Activated naive CD8-positive, alpha-beta T cell treated with anti-CD3 and anti-CD28 coated beads, Interleukin-2, amount 50 U/mL, for 24 hours (primary cell): ENCODE measurements around the gene SDK2.
"Not testable (repeated sequence)": the region's sequence is repeated elsewhere in the genome, so short reads cannot be mapped to it uniquely, and the experiment has no call there.

Source experiments
- ATAC-seq: fragments of 150-1000 bp; cut with Tn5 transposase; one replicate; pipeline ENCODE4 v1.10.0; 2021
- DNase-seq: peaks from one replicate; pipeline ENCODE4 v3.0.0; 2021
- H3K27ac Mint-ChIP-seq: one replicate; pipeline ENCODE4 v1.8.0; 2021; ENCODE audit warnings: mild to moderate bottlenecking, mixed read lengths
- H3K27me3 Mint-ChIP-seq: one replicate; pipeline ENCODE4 v1.8.0; 2021; ENCODE audit warnings: mixed read lengths
- H3K36me3 Mint-ChIP-seq: one replicate; pipeline ENCODE4 v1.8.0; 2021; ENCODE audit warnings: low read depth, mixed read lengths
- H3K4me1 Mint-ChIP-seq: one replicate; pipeline ENCODE4 v1.8.0; 2021; ENCODE audit warnings: mixed read lengths
- H3K4me3 Mint-ChIP-seq: one replicate; pipeline ENCODE4 v1.8.0; 2021; ENCODE audit warnings: mild to moderate bottlenecking, moderate library complexity, mixed read lengths
- H3K9me3 Mint-ChIP-seq: one replicate; pipeline ENCODE4 v1.8.0; 2021; ENCODE audit warnings: mixed read lengths

SDK2 gene

DNA sequence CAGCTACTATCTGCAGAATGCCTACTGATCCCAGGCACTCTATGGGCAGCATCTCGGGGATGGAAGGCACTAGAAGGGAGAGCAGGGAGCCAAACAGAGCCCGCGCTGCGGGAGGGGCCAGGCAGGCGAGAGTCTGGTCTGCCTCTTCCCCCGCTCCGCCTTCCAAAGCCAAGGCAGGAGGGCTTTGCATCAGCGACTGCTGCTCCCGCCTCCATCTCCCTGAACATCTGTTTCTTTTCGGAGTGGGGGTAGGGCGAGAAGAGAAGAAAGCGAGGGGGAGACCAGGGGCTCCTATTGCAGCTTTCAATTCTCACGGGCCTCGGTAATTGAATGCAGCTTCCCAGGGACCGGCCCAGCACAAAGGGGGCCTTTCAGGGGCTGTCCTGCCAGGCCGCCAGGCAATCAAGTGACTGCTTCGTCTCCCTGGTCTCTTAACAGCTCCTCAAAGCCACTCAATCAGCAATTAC, 301.0 kb downstream of the SDK2 start:
- Mint-ChIP-seq H3K4me3 (no peak overlapping the region), H3K27ac (no peak overlapping the region), H3K4me1 (no peaks in the 10 kb centered on the region), H3K36me3 (no peaks in the 10 kb centered on the region), H3K27me3 (no peaks in the 10 kb centered on the region), H3K9me3 (no peaks in the 10 kb centered on the region)
- ATAC-seq (no peak), DNase-seq (no peak)

DNA sequence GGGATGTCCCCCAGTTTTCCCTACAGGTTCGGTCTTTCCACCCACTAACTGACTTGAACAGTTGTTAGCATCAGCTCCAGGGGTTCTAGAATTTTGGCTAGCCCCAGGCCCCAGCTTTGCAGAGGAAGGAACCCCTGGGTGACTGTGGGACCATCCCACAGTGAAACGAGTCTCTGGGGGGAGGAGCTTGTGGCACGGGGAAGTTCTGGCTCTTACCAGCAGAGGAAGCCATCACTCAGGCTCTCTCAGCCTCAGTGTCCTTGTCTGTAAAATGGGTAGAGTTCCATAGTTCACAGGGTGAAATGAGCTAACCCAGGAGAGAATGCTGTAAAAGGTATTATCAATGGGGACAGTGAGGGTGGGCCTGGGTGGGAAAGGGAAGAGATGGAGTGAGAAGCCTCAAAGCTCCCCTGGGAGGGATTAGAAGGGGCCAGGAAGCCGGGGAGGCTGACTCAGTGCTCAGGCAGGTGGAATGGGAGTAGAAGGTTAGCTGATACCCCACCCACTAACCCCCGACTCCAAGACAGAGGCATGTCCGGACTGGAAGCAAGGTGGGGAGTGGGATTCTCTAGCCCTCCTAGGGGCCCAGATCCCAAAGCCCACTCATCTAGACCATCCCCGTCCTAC, 301.6 kb downstream of the SDK2 start:
- no peak for DNase-seq
- no peaks in the 10 kb centered on the region for H3K27me3 Mint-ChIP-seq
- no peaks in the 10 kb centered on the region for H3K36me3 Mint-ChIP-seq
- ATAC-seq = no peak
- no peaks in the 10 kb centered on the region for H3K4me1 Mint-ChIP-seq
- H3K9me3 Mint-ChIP-seq = no peaks in the 10 kb centered on the region
- no peak overlapping the region for H3K27ac Mint-ChIP-seq
- no peak overlapping the region for H3K4me3 Mint-ChIP-seq

DNA sequence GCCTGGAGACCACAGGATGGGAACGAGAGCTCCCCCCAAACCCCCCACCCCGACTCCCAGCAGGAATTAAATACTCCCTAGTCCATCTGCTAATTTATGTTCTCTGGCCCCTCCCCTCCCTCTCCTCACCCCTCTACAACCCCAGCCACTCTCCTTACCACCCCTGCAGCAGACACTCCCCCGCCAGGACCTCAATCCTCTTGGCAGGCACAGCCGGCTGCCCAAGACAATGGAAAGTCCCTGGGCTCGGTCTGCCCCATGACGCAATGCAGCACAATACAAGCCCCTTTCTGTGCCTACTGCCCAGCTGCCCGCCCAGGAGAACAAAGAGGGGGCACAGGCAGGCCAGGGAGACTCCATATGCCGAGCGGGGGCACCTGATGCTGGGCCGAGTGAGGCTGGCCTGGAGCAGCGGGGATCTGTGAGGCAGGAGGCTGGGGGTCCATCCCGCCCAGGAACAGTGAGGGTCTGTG, 302.2 kb downstream of the SDK2 start:
- H3K4me1 Mint-ChIP-seq = no peaks in the 10 kb centered on the region
- H3K27ac Mint-ChIP-seq = no peak overlapping the region
- no peaks in the 10 kb centered on the region for H3K27me3 Mint-ChIP-seq
- DNase-seq = no peak
- no peaks in the 10 kb centered on the region for H3K36me3 Mint-ChIP-seq
- H3K9me3 Mint-ChIP-seq = no peaks in the 10 kb centered on the region
- H3K4me3 Mint-ChIP-seq = no peak overlapping the region
- no peak for ATAC-seq

DNA sequence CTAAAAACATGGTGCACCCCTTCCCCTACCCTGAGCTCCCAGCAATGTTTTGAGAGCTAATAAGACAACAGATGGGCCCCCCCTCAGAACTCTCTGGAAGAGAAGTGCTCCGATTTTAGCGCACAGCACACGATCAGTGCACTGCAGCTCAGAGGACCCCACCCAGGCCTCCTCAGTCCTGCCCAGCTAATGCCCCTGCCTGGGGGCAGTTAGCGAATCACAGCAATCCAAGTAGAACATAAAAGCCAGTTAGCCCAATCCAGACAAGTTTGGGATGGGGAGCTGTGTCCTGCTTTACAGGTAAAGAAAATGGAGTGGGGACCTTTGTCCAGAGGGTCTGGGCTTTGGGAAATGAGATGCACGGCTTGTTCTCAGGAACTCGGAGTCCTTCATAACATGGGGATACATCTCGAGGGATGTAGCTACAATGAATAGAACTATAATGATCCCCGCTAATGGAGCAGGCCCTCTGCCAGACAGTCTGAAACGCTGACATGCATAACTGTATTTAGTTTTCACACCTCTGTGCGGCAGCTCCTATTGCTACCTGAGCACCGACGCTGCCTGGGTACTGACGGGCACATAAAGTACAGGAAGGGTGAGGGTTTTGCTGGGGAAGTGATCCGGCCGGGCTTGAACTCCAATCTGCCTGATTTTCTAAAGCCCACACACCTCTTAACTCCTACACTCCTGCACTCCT, 302.7 kb downstream of the SDK2 start:
- Mint-ChIP-seq H3K9me3 (no peaks in the 10 kb centered on the region), H3K4me1 (no peaks in the 10 kb centered on the region), H3K27ac (no peak overlapping the region), H3K4me3 (no peak overlapping the region), H3K36me3 (no peaks in the 10 kb centered on the region), H3K27me3 (no peaks in the 10 kb centered on the region)
- DNase-seq = no peak
- no peak for ATAC-seq

DNA sequence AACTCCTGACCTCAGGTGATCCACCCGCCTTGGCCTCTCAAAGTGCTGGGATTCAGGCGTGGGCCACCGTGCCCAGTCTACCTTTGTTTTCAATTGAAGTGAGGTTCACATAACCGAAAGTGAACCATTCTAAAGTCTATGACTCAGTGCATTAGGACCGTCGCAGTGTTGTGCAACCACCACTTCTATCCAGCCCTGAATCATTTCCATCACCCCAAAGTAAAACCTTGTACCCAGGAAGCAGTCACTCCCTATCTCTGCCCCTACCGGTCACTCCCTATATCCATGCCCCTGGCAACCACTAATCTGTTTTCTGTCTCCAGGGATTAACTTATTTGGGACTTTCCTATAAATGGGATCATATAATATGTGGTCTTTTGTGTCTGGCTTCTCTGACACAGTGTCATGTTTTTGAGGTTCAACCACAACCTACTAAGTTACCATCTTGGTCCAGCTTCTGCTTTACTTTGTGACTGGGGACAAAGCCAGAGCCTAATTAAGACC, 304.1 kb downstream of the SDK2 start:
- H3K9me3 Mint-ChIP-seq = no peaks in the 10 kb centered on the region
- ATAC-seq = peak; percentile 44
- H3K27me3 Mint-ChIP-seq = no peaks in the 10 kb centered on the region
- no peak overlapping the region for H3K27ac Mint-ChIP-seq
- H3K4me3 Mint-ChIP-seq = no peak overlapping the region
- H3K36me3 Mint-ChIP-seq = no peaks in the 10 kb centered on the region
- DNase-seq = no peak
- H3K4me1 Mint-ChIP-seq = no peaks in the 10 kb centered on the region

DNA sequence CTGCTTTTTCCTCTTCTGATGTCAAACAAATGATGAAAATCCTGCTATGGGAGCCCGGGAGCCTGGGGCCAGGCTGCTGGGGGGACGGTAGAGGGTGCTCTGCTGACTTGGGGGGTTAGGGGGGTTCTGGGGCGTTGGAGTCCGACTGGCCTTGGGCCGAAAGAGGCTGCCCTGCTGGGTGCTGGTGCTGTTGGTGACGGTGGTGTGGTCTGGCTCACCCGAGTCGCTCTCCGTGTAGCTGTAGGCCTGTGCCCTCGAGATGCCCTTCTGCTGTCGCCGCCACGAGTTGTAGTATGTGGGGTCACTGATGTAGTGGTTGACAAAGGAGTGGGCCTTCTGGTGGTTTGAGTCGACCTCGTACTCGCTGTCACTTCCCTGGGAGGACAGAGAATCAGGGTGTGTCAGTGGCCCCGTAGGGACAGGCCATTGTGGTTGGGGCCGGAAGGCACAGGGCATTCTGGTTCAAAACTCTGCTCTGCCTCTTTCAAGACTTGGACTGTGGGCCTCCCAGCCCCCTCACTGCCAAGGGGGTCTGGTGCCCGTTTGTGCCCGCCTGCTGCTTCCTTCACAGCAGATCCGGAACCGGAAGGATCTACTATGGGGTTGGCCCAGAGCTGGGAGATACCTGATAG, 305.6 kb downstream of the SDK2 start:
- H3K9me3 Mint-ChIP-seq = no peaks in the 10 kb centered on the region
- no peak overlapping the region for H3K27ac Mint-ChIP-seq
- no peaks in the 10 kb centered on the region for H3K36me3 Mint-ChIP-seq
- H3K27me3 Mint-ChIP-seq = no peaks in the 10 kb centered on the region
- no peak for ATAC-seq
- H3K4me1 Mint-ChIP-seq = no peaks in the 10 kb centered on the region
- H3K4me3 Mint-ChIP-seq = no peak overlapping the region
- DNase-seq = no peak

DNA sequence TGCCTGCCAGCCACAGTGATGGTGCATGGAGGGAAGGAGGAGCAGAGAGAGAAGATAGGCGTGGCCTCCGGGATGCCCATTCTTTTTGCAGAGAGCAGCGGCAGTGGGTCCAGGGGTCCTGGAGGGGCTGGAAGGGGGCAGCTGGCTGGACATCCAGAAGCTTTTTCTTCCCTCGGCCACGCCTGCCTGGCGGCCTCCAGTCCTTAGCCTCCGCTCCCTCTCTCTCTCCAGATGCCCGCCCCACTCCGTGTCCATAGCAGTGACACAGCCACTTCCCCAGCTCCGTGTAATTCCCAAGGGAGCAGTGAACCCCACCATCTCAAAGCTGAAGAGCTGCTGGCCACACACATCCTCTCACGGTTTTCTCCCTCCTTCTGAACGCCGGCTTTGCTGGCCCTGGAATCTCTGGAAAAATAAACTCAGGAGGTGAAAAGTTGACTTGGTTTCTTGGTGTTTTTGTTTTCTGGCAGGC, 306.2 kb downstream of the SDK2 start:
- Mint-ChIP-seq H3K4me3 (no peak overlapping the region), H3K4me1 (no peaks in the 10 kb centered on the region), H3K27me3 (no peaks in the 10 kb centered on the region), H3K27ac (no peak overlapping the region), H3K9me3 (no peaks in the 10 kb centered on the region), H3K36me3 (no peaks in the 10 kb centered on the region)
- ATAC-seq (no peak), DNase-seq (no peak)

DNA sequence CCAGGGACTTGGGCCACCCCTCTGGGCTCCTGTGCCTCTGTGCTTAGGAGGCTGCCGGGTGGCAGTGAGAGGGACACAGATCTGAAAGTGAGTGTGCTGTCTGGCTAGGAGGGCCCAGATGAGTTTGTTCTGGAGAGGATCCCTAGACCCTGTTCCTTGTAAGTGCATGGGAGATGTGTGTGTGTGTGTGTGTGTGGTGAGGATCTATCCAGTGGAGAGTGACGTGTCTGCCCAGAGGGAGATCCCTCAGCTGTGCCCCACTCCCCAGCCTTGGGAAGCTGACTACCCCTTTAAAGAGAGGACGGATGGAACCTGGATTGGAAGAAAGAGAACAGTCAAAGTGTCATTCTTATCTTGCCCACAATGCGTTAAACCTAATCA, 306.9 kb downstream of the SDK2 start:
- H3K9me3 Mint-ChIP-seq = no peaks in the 10 kb centered on the region
- no peak overlapping the region for H3K27ac Mint-ChIP-seq
- H3K36me3 Mint-ChIP-seq = no peaks in the 10 kb centered on the region
- ATAC-seq (no peak), DNase-seq (no peak)
- H3K4me1 Mint-ChIP-seq = no peaks in the 10 kb centered on the region
- no peaks in the 10 kb centered on the region for H3K27me3 Mint-ChIP-seq
- H3K4me3 Mint-ChIP-seq = no peak overlapping the region

DNA sequence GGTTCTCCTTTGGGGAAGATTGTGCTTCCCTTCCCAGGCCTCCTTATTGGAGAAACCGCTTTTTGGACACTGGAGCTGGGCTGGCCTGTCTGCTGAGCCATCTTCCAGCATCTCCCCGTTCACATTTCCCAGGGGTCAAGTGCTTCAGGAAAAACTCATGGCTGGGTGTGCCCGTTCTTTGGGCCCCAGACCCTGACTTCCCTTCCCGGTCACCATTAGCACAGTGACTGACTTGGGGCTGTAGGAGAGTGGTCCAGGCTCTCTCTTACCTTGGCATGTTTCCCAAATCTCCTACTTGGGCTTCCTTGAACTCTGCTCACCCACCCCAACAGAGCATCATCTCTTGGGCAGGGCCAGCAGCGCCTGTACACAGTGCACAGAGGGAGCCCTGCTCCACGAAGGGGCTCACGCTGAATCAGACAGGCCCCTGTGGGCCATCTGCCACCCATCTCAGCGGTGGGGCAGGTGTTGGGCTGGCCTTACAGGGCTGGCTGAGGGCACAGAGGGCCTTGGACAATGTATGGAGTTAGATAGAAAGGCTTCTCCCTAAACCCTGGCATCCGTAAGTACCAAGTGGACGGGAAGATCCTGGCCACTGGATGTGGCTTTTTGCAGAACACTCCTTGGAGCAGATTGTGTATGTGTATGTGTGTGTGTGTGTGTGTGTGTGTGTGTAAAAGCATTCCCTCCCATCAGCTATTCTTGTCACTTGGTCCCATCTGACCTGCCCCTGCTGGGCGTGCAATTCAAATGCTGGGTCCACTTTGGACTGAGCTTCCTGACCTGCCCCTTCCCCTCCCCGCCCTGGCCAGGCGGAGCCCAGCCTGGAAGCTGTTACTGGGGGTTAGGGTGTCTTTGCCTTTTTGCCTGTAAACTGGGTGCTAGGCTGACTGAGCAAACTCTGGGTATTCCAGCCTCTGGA, 307.6 kb downstream of the SDK2 start:
- Mint-ChIP-seq H3K36me3 (no peaks in the 10 kb centered on the region), H3K9me3 (no peaks in the 10 kb centered on the region), H3K27ac (no peak overlapping the region), H3K27me3 (no peaks in the 10 kb centered on the region), H3K4me3 (no peak overlapping the region), H3K4me1 (no peaks in the 10 kb centered on the region)
- DNase-seq (no peak), ATAC-seq (no peak)

DNA sequence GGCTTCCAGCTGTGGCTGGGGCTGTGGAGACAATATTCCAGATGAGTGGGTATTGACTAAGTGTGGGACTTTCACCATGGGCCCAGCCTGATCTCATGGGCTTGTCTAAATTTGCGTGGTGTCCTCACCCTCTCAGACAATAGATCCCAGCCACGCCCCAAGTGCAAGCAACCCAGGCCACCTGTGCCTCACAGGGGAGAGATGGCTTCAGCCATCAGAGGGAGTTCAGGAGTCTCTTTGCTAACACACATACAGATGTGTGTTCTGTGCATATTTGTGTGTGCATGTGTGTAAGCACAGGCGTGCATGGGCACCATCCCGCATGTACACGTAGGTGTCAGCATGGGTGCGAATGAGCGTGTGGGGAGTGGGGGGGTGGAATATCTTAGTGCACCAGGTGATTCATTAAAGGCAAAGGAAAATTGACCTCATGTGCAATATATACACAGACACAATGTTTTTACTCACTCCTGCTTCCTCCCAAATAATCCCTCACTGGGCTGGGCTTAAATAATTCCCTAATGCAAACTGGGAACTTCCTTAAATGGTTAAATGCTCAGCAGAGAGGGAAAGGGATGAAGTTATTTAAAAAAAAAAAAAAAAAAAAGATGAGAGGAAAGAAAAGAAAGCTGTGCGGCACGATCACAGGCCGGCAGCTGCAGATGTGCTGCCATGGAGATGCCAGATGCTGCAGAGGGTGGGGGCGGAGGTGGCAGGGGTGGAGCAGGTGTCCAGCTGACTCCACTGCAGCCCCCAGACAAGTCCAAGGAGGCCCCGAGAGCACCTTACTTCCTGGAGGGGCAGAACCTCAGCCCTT, 308.4 kb downstream of the SDK2 start:
- no peak for DNase-seq
- H3K4me1 Mint-ChIP-seq = no peaks in the 10 kb centered on the region
- no peak overlapping the region for H3K4me3 Mint-ChIP-seq
- ATAC-seq = no peak
- H3K9me3 Mint-ChIP-seq = no peaks in the 10 kb centered on the region
- no peak overlapping the region for H3K27ac Mint-ChIP-seq
- no peaks in the 10 kb centered on the region for H3K27me3 Mint-ChIP-seq
- H3K36me3 Mint-ChIP-seq = no peaks in the 10 kb centered on the region

DNA sequence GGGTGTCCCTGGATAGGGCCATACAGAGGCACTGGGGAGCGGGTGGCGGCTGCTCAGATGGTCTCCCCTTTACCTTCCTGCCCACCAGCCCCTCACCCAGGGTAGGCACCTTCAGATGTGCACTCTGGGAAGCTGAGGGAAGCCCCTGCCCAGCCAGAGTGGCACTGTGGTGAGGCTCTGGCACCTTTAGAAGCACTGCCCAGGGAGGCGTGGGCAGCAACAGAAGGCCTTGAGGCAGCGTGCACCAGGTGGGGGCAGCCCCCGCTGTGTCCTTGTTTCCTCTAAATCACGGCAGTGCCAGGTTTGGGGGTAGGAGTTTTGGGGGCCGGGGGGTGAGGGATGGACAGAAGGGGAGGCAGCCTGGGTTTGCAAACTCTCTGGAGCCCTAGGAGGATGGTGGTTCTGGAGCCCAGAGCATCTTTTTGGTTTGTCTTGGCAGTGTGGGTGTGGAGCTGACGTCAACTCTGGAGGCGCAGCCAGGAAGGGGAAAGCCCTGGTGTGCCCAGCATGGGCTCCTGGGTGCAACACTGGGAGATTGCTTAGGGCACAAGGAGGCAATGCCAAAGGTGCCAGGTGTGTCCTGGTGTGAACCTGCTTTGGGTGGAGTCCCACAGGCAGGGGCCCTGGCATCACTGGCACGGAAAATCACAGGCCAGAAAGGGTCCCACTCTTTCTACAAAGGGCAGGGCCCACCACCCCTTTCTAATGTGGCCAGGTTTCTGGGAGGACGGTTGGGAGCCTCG, 309.3 kb downstream of the SDK2 start:
- H3K27me3 Mint-ChIP-seq = no peaks in the 10 kb centered on the region
- no peak for ATAC-seq
- H3K9me3 Mint-ChIP-seq = no peaks in the 10 kb centered on the region
- no peak overlapping the region for H3K27ac Mint-ChIP-seq
- no peaks in the 10 kb centered on the region for H3K4me1 Mint-ChIP-seq
- no peak for DNase-seq
- H3K36me3 Mint-ChIP-seq = no peaks in the 10 kb centered on the region
- no peak overlapping the region for H3K4me3 Mint-ChIP-seq

DNA sequence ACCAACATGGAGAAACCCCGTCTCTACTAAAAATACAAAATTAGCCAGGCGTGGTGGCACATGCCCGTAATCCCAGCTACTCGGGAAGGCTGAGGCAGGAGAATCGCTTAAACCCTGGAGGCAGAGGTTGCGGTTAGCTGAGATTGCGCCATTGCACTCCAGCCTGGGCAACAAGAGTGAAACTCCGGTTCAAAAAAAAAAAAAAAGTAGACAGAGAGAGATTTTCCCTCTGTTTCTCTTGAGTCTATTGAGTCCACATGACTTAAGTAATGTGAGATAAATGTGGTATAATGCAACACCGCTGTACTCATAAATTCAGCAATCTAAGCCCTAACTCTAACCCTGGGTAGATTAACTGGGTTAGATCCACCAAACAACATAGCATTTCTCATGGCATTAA, 310.8 kb downstream of the SDK2 start:
- not testable (repeated sequence) for ATAC-seq, H3K4me3 Mint-ChIP-seq, H3K4me1 Mint-ChIP-seq, H3K9me3 Mint-ChIP-seq, H3K36me3 Mint-ChIP-seq, H3K27me3 Mint-ChIP-seq, H3K27ac Mint-ChIP-seq, DNase-seq

DNA sequence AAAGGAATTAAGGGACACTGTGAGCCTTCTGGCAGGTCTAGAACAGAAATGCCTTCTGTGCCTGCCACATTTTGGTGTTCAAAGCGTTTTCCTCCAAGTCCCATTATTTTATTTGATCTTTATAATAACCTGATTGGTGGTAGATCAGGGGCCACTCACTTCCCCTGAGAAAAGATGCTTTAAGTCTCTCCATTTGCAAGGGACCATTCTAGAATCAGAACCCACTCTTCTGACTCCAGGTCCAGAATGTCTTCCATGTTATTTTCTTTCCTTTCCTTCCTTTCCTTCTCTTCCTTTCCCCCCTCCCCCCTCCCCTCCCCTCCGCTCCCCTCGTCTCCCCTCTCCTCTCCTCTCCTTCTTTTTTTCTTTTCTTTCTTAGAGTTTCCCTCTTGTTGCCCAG, 313.2 kb downstream of the SDK2 start:
- no peak for DNase-seq
- no peak overlapping the region for H3K27ac Mint-ChIP-seq
- H3K4me3 Mint-ChIP-seq = no peak overlapping the region
- no peak for ATAC-seq
- H3K27me3 Mint-ChIP-seq = no peaks in the 10 kb centered on the region
- H3K36me3 Mint-ChIP-seq = no peaks in the 10 kb centered on the region
- no peaks in the 10 kb centered on the region for H3K4me1 Mint-ChIP-seq
- no peaks in the 10 kb centered on the region for H3K9me3 Mint-ChIP-seq
